LHCN-M2 (cell line): ENCODE measurements around the gene ASB5. TPM values are rescaled to one million over a fixed set of nuclear protein-coding genes. Genes with fewer than 3 reads are reported as not detected.
A peak's percentile ranks its signal among the peaks of the same experiment; 100 is the strongest.
"Not testable (repeated sequence)": the region's sequence is repeated elsewhere in the genome, so short reads cannot be mapped to it uniquely, and the experiment has no call there.

Source experiments
- DNase-seq: peaks from one replicate; pipeline ENCODE4 v3.0.0-alpha.2; 2012; ENCODE audit warnings: low read depth
- polyA plus RNA-seq: library from polyadenylated mRNA; unstranded; fragments of >200 nt; gene quantifications from one replicate; pipeline ENCODE4 v1.2.1, GENCODE V29; 2012; ENCODE audit warnings: missing spikeins
- total RNA-seq: library from RNA; depleted of rRNA; stranded (reverse); fragments of >200 nt; gene quantifications from 2 replicates; pipeline ENCODE4 v1.2.3, GENCODE V29; 2014; rRNA removed

ASB5 gene
- 619 and 636 TPM in 2 replicates for total RNA-seq
- polyA plus RNA-seq: 307 TPM

DNA sequence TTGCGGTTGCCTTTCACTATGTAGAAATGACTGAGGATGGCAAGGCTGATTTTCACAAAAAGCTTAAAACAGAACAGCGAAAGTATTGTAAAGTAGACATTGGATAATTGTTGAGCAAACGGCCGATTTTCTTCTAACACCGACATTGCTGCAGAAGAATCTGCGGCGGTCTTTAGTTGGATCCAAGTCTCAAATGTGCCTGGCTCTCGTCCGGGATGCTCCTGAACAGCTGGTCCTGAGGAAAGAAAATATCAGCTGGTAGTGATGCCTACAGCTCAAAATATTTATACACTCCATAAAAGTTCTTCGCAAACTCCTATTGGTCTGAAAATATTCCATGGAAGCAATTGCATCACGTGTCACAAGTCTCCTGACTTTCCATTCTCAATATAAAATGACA is at the start of gene ASB5:
Gene ASB5 (minus strand): TSS at position 260 of the 400 bp plus-strand sequence. CDS start 114 bp downstream, at position 146.
- DNase-seq: peak; percentile 96

GRCh38 chr4:176313596-176314336 is 44.7 kb upstream of the ASB5 start:
- no peak for DNase-seq

DNA sequence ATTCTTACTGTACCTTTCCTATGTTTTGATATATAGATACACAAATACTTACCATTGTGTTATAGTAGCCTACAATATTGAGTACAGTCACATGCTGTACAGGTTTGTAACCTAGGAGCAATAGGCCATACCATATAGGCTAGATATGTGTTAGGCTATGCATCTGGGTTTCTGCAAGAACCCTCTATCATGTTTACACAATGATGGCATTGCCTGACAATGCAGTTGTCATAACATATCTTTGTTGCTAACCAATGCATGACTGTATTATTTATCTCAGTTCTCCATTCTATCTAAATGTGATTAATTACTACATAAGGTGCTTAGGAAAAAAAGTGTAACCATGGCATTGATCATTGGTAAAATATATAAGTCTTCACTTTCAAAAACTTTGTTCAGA is 40.8 kb upstream of the ASB5 start:
- peak; percentile 21 for DNase-seq

DNA sequence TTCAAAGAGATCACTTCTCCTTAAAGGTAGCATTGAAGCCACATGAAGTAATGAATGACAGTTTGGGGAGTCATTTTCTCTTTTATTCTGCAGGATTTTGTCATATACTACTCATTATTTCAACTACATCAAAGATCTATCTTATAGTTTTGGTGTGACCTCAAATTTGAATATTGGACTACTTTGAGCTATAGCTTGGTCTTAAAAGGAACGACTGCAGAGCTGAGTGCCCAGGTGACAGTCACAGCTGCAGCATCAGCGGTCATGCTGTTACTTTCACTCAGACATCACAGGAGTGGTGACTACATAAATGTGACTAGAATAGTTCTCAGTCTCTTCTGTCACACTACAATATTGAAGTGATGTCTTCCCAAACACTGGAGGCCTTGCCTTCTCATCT is 40.0 kb upstream of the ASB5 start:
- DNase-seq: no peak

GRCh38 chr4:176308441-176308840 is 39.4 kb upstream of the ASB5 start:
- no peak for DNase-seq

- no peak for DNase-seq
Observed at GRCh38 chr4:176307666-176307930, 38.6 kb upstream of the ASB5 start.

DNA sequence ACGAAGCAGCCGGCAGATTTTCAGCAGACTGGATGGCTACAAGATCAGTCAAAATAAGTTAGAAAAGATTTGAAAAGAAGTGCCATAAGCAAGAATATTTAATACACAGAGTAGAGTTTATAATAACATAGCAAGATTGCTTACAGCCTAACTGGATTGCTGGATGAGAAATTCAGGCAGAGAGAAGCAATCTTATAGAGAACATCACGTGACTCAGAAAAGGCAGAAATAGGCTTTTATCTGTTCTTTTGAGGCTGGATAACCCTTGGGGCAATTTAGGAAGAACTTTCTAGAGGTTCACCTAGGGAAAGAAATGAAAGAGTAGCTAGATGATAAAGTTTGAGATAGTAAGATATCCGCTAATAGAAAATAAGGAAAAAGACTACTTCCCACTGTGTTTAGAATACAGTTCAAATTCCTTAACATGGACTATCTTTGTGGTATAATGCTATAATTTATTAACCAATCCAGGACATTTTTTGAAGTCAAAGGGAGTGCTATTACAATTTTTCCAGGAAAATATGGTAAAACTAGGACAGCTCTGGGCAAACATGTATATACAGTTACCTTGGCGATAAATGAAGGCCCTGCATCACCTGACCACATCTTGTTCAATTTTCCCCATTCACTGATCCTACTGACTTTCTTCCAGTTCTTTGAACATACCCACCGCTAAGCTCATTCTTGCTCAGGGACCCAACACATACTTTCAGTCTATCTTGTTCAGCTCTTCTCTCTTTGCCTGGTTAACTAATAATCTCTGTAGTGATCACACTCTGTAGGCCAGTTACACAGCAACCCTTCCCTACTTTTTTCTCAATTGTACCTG is 38.0 kb upstream of the ASB5 start:
- DNase-seq: no peak

DNA sequence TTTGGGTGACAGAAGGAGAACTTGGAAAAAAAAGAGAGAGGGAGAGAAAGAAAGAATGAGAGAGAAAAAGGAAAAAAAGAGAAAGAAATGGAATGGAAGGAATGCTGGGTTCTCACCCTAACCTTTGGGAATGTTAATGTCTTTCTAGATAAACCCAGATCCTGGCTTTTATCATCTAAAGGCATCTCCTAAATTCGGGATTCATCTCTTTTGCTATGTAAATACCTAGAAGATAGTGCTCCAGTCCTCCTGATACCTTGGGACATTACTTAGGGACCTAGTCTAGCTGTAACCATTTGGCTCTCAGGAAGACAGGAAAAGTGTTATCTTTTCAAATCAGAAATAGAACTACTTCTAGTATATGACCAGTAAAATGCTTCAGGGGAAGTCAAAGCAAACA is 34.9 kb upstream of the ASB5 start:
- DNase-seq: no peak

DNA sequence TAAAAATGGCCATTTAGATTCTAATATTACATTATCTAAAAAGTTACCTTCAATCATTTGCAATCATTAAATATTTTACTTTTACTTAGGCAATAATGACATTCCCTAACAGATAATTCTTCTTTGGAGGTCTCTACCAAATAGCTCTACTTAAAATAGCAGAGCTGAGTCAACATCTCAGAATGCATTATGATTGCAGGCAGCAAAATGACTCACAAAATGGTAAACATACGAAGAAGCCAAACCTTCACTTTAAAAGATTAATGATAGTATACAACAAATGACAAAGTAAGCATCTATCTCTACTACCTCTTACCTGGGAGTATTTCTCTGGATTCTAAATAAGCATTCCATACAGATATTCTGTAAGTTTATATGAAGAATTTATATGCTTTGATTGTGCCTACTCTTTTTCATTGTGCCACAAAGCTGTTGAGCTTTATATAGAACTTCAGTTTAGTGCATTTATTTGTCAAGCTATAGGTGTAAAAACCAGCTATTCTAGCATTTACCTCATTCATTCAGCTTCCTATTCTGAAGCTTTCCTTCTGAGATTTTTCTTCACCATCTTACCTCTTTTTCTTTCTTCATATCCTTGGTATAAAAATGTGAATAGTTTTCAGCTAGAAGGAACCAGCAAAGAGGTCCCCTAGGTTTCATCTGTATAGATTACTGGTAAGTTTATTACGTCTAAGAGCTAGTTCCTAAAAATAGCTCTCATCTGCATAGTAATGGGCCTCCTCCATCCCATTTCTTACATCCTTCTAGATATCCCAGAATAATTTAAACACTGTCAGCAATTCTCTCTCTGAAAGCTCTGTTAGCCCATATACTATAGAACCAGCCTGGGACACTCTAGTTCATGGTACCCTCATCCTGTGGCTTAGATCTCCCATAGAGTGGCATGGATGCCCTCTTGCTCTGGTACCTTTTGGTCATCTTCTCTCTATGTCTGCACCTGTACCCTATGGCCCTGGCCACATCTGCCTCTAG is 33.6 kb upstream of the ASB5 start:
- peak; percentile 70 for DNase-seq

- DNase-seq: no peak
Observed at GRCh38 chr4:176300565-176300964, 31.5 kb upstream of the ASB5 start.

DNA sequence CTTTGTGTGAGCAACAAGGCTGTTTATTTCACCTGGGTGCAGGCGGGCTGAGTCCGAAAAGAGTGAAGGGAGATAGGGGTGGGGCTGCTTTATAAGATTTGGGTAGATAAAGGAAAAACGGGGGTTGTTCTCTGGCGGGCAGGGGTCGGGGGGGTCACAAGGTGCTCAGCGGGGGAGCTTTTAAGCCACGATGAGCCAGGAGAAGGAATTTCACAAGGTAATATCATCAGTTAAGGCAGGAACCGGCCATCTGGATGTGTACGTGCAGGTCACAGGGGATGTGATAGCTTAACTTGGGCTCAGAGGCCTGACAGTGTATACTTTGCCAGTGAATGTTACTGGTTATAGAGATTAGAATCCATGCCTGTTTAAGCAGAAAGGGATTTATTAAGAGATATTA is 31.0 kb upstream of the ASB5 start:
- no peak for DNase-seq

- DNase-seq: no peak
Observed at GRCh38 chr4:176298664-176299063, 29.6 kb upstream of the ASB5 start.

- not testable (repeated sequence) for DNase-seq
Observed at GRCh38 chr4:176295907-176296306, 26.9 kb upstream of the ASB5 start.

- DNase-seq: no peak
Observed at GRCh38 chr4:176293660-176294059, 24.6 kb upstream of the ASB5 start.

DNA sequence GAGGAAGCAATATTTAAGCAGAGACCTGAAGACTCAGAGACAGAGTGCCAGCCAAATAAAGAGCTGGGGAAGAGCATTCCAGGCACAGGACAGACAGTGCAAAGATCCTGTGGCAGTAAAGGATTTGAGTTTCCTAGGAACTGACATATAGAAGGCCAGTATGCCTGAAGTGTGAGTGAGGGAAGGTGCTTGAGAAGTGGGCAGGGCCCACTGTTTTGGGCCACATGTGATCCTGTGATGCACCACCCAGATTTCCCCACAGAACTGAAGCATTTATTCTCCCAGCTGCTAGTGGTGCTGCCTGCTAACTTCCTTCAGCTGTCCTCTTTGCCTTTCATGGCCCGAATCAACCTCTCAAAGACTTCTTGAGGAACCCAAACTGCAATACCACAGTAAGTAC is 23.9 kb upstream of the ASB5 start:
- DNase-seq: no peak

DNA sequence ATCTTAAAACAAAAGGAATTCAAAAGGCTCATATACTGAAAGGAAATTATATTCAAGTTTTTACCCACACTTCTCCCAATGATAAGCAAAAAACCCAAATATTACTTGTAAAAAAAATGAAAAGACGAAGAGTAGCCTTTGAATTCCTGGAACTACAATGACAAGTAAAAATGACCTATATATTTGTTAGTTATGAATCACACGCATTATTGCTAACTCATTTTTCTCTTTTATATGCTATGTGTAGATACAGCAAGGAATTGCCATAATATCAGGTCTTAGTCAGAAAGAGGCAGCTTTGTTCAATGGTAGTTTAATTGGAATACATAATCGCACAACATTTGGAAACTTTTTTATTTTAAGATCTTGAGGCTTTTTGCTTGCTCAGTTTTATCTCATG is 22.7 kb upstream of the ASB5 start:
- DNase-seq: no peak

DNA sequence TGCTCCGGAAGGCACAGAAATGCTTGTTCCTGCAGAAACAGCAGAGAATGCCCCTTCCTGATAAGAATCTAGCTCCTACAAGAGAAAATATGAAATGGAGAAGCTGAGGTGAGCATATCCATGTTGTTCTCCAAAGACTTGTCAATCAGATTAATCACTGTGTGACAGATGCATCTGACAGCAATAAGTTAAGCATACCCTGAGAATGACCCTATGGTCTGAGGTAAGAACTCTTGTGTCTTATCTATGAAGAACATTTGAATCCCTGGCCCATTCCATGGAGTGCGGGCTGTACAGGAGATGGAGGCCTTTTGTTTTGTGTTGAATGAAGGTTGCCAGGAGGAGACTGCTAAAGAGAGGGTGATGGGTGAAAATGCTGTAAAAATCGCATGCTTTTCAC is 21.5 kb upstream of the ASB5 start:
- no peak for DNase-seq

DNA sequence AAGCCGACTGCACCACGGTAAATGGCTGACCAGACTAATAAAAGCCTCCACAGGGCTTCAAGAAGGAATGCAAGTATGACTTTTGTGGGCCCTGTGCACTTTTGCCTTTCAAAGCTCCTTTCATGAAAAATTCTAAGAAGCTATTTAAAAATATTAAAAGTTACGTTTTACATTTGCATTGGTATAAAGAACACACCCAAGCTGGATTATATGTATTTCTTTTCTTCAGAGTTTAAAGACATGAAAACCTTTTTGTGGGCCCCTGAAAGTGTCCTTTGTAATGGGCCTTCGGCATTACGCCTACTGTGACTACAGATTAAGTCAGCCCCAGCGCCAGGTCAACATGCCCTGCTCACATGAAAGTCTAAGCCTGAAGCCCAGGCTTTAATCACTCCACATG is 20.5 kb upstream of the ASB5 start:
- no peak for DNase-seq

GRCh38 chr4:176288020-176288419 is 19.0 kb upstream of the ASB5 start:
- DNase-seq: no peak

DNA sequence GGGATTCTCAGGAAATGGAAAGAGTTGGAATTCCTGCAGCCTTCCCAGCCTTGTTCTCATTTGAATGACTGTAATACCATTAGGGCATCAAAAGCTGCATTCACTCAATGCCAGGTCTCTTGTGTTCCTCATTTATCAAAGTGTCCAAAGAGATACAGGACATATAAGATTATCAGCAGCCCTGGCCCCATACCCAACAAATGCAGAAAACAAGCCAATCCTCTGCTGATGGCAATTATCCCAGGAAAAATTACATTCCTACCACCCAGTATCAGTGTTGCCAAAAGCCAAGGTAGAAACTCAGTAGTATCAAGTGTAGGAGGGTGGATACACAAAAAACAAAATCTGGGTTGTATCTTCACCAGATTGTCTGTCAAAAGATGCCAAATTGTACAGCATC is 18.5 kb upstream of the ASB5 start:
- DNase-seq: no peak

DNA sequence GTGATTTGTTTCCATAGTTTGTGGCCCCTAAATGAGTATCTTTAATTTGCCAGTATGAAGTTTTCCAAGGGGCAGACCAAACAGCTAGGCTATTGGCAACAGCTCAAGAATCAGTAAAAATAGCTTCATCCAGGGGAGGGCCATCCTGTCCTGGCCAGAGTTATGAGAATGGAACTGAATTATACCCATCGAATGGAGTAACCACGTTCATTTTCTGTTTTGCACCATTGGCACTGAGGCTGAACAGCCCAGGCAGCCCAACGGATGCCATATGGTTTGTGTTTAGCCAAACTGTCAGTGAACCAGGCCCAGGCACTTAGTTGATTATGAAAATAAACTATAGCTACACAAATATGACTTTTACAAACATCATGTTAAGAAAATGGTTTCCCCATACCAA is 17.7 kb upstream of the ASB5 start:
- DNase-seq: no peak

- DNase-seq: not testable (repeated sequence)
Observed at GRCh38 chr4:176279560-176279959, 10.5 kb upstream of the ASB5 start.
